Tibial nerve (tissue), 4 donors: ENCODE data around the gene LCLAT1. TPM values are rescaled to one million over a fixed set of nuclear protein-coding genes. Genes with fewer than 3 reads are reported as not detected.

Source experiments
- DNase-seq, 2 donors: peaks; one replicate each; pipeline ENCODE4 v3.0.0-alpha.2; 2019; ENCODE audit warnings: low spot score in 2 of 2
- H3K27ac ChIP-seq, 4 donors: fragments of 200-600 bp; sonication (generic) in 3 of 4; one replicate each; pipeline ENCODE4 v1.5.1; 2017 to 2019; ENCODE audit warnings: mild to moderate bottlenecking in 1 of 4
- H3K27me3 ChIP-seq, 2 donors: fragments of 200-600 bp; sonication (generic) in 1 of 2; one replicate each; pipeline versions ENCODE4 v1.5.1 to v1.6.0; 2017 to 2019
- H3K36me3 ChIP-seq, 3 donors: fragments of 200-600 bp; sonication (generic); one replicate each; pipeline ENCODE4 v1.5.1; 2018 to 2019
- H3K4me1 ChIP-seq, 4 donors: fragments of 200-600 bp; sonication (generic) in 3 of 4; one replicate each; pipeline ENCODE4 v1.5.1; 2017 to 2019
- H3K4me3 ChIP-seq, 4 donors: fragments of 200-600 bp; sonication (generic) in 3 of 4; one replicate each; pipeline ENCODE4 v1.5.1; 2017 to 2019; ENCODE audit warnings: mild to moderate bottlenecking in 1 of 4, moderate library complexity in 1 of 4
- H3K9me3 ChIP-seq, 4 donors: fragments of 200-600 bp; sonication (generic) in 3 of 4; one replicate each; pipeline ENCODE4 v1.5.1; 2017 to 2019
- EP300 ChIP-seq, 2 donors: sonication (generic); formaldehyde crosslinking; IDR thresholded peaks; one replicate each; pipeline ENCODE4 v1.6.1; 2017; ENCODE audit warnings: antibody characterized with exemption in 2 of 2, mild to moderate bottlenecking in 1 of 2
- POLR2A ChIP-seq, 2 donors: fragments of 450-650 bp; IDR thresholded peaks; one replicate each; pipeline ENCODE4 v1.6.1; 2017; ENCODE audit warnings: antibody characterized with exemption in 2 of 2, mild to moderate bottlenecking in 2 of 2, moderate library complexity in 2 of 2
- WGBS, 2 donors: methylation state at CpG; one replicate each; pipeline ENCODE4 v1.1.5; 2018; 5-methylcytosine and 5-hydroxymethylcytosine counted together
- total RNA-seq, 4 donors: library from RNA; depleted of rRNA; stranded (reverse); fragments of >200 nt; gene quantifications; one replicate each; pipeline ENCODE4 v1.1.0, GENCODE V29; 2016
- TF ChIP-seq, protein P1 (sequence below), 5 experiments: fragments of 200-600 bp in 3 of 5; fragments of 450-650 bp in 2 of 5; sonication (generic) in 3 of 5; IDR thresholded peaks; one replicate each; pipeline ENCODE4 v1.5.1; 2016 to 2019; ENCODE audit warnings: antibody characterized with exemption in 5 of 5, mild to moderate bottlenecking in 3 of 5, moderate library complexity in 2 of 5

The LCLAT1 gene
- total RNA-seq, 4 donors from 2014 or later, result 8.4 to 15.9 (median 11.8) TPM

- no peaks in the 10 kb centered on the region for H3K9me3 ChIP-seq
- DNase-seq, result no peak
- H3K27me3 ChIP-seq, result no peaks in the 10 kb centered on the region
- TF ChIP-seq, protein P1, sequence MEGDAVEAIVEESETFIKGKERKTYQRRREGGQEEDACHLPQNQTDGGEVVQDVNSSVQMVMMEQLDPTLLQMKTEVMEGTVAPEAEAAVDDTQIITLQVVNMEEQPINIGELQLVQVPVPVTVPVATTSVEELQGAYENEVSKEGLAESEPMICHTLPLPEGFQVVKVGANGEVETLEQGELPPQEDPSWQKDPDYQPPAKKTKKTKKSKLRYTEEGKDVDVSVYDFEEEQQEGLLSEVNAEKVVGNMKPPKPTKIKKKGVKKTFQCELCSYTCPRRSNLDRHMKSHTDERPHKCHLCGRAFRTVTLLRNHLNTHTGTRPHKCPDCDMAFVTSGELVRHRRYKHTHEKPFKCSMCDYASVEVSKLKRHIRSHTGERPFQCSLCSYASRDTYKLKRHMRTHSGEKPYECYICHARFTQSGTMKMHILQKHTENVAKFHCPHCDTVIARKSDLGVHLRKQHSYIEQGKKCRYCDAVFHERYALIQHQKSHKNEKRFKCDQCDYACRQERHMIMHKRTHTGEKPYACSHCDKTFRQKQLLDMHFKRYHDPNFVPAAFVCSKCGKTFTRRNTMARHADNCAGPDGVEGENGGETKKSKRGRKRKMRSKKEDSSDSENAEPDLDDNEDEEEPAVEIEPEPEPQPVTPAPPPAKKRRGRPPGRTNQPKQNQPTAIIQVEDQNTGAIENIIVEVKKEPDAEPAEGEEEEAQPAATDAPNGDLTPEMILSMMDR (IDR thresholded peaks at IDR 0.05), result no peak
- TF ChIP-seq EP300 (IDR thresholded peaks at IDR 0.05) (no peak), POLR2A (IDR thresholded peaks at IDR 0.05) (no peak)
- H3K27ac ChIP-seq, result no peak overlapping the region
- H3K4me1 ChIP-seq, result peaks cover 0 to 8% (median 0%) of the 10 kb centered on the region in 4 donors
- H3K36me3 ChIP-seq, result no peaks in the 10 kb centered on the region
- no peak overlapping the region for H3K4me3 ChIP-seq
- WGBS, 2 donors, result 95 to 98% methylated on average over 1 of the region's 1 CpG
Observed at GRCh38 chr2:30561349-30561748, 114.3 kb downstream of the LCLAT1 start.

DNA sequence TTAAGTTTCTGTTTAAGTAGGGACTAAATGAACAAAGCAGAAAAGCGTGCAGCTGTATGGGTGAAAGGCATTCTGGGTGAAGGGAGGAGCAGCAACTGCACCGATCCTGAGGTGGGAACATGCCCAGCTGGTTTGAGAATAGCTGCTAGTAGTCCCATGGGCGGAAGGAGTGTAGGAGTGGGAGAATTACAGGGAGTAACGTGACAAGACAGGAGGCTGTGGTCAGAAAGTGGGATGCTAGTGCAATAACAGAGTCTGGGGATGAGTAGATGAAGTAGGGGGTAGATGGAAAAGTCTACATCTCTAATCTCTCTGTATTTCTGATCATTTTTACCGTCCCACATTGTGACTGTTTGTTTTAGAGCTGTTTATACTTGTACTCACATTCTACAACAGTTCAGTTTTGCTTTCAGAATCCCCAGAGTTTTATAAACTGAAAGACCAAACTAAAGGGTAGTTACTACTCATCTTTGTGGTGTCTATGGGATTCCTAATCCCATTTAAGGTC is 118.9 kb downstream of the LCLAT1 start:
- TF ChIP-seq EP300 (IDR thresholded peaks at IDR 0.05), result no peak
- TF ChIP-seq POLR2A (IDR thresholded peaks at IDR 0.05), result no peak
- TF ChIP-seq, protein P1 (IDR thresholded peaks at IDR 0.05), result no peak
- 55 to 57% methylated on average over 5 of the region's 5 CpGs for WGBS, 2 donors
- Histone ChIP-seq H3K27ac (peak overlapping the region in 3 of 4 donors; percentile 48 to 74 (median 74)), H3K4me1 (peaks cover 0 to 9% (median 0%) of the 10 kb centered on the region in 4 donors), H3K9me3 (no peaks in the 10 kb centered on the region), H3K4me3 (no peak overlapping the region), H3K27me3 (no peaks in the 10 kb centered on the region), H3K36me3 (no peaks in the 10 kb centered on the region)
- DNase-seq, result peak in 1 of 2 donors; percentile 16

- TF ChIP-seq POLR2A (IDR thresholded peaks at IDR 0.05) (no peak), EP300 (IDR thresholded peaks at IDR 0.05) (peak in 1 of 2 donors; percentile 79)
- no peak overlapping the region for H3K4me3 ChIP-seq
- no peaks in the 10 kb centered on the region for H3K9me3 ChIP-seq
- no peaks in the 10 kb centered on the region for H3K27me3 ChIP-seq
- H3K4me1 ChIP-seq, result peaks cover 0 to 9% (median 0%) of the 10 kb centered on the region in 4 donors
- no peak for DNase-seq
- WGBS, 2 donors, result 76 to 80% methylated on average over 4 of the region's 4 CpGs
- peak overlapping the region in 2 of 4 donors; percentile 74 for H3K27ac ChIP-seq
- H3K36me3 ChIP-seq, result no peaks in the 10 kb centered on the region
Observed at GRCh38 chr2:30566631-30567030, 119.6 kb downstream of the LCLAT1 start.

DNA sequence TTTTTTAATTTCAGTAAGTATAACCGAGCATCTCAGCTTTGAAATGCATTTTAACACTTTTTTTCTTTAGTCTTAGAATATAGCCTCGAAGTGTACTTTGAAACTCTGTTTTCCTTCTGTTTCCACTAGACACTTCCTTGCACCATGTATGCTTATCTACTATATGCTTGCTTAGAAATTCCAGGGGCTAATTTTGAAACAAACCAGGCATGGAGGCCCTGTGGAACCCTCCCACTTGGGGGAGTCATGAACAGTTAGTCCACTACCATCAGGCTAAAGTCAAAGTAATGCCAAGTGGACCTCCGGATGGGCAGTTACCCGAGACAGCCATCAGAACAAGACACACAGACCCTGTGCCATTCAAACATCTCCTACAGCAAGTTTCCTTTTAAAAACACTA is 120.3 kb downstream of the LCLAT1 start:
- H3K27me3 ChIP-seq, result no peaks in the 10 kb centered on the region
- 96% methylated on average over 4 of the region's 4 CpGs for WGBS, 2 donors
- no peak for TF ChIP-seq POLR2A (IDR thresholded peaks at IDR 0.05)
- DNase-seq, result no peak
- H3K27ac ChIP-seq, result peak overlapping the region in 1 of 4 donors; percentile 74
- H3K4me1 ChIP-seq, result peaks cover 0 to 9% (median 0%) of the 10 kb centered on the region in 4 donors
- no peaks in the 10 kb centered on the region for H3K36me3 ChIP-seq
- H3K4me3 ChIP-seq, result no peak overlapping the region
- no peaks in the 10 kb centered on the region for H3K9me3 ChIP-seq

GRCh38 chr2:30569946-30570345 is 122.9 kb downstream of the LCLAT1 start:
- no peak overlapping the region for H3K4me3 ChIP-seq
- TF ChIP-seq EP300 (IDR thresholded peaks at IDR 0.05), result no peak
- no peak for TF ChIP-seq POLR2A (IDR thresholded peaks at IDR 0.05)
- TF ChIP-seq, protein P1 (IDR thresholded peaks at IDR 0.05), result no peak

DNA sequence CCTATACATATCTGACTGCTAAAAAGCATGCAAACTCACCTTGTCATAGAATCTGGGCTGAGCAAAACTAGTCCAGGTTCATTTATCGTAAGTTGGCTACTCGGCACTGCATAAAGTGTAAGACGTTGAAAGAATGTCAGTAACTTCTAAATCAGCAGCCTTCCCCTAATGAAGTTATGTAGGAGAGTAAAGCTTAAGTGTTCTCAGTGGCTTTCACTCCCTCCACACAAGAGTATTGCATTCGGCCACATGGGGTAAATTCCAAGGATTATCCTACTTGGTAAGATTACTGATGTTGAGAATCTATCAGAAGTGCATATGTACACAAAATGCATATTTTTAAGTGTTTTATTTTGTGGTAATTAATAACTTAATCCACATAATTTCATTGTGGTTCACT is 130.1 kb downstream of the LCLAT1 start:
- TF ChIP-seq EP300 (IDR thresholded peaks at IDR 0.05) (no peak), POLR2A (IDR thresholded peaks at IDR 0.05) (no peak)
- TF ChIP-seq, protein P1 (IDR thresholded peaks at IDR 0.05), result no peak
- WGBS, 2 donors, result 91 to 92% methylated on average over 4 of the region's 4 CpGs
- Histone ChIP-seq H3K4me1 (no peaks in the 10 kb centered on the region), H3K27ac (no peak overlapping the region), H3K36me3 (no peaks in the 10 kb centered on the region), H3K4me3 (no peak overlapping the region), H3K27me3 (no peaks in the 10 kb centered on the region), H3K9me3 (no peaks in the 10 kb centered on the region)
- no peak for DNase-seq

More at GRCh38 chr2:30569946-30570345, 122.9 kb downstream of the LCLAT1 start:
- no peak overlapping the region for H3K27ac ChIP-seq
- DNase-seq, result no peak
- peaks cover 0 to 9% (median 0%) of the 10 kb centered on the region in 4 donors for H3K4me1 ChIP-seq
- no peaks in the 10 kb centered on the region for H3K9me3 ChIP-seq
- no peaks in the 10 kb centered on the region for H3K27me3 ChIP-seq
- H3K36me3 ChIP-seq, result no peaks in the 10 kb centered on the region
